Osteocyte (in vitro differentiated cells): ENCODE measurements around the gene PAX5. TPM values are rescaled to one million over a fixed set of nuclear protein-coding genes. Genes with fewer than 3 reads are reported as not detected.

Experiments used
- DNase-seq: peaks from one replicate; pipeline ENCODE4 v3.0.0; 2021; ENCODE audit warnings: mixed read lengths; ENCODE audit not compliant: unreplicated experiment; ENCODE audit errors: extremely low spot score
- H3K27ac Mint-ChIP-seq: one replicate; pipeline ENCODE4 v1.8.0; 2021; ENCODE audit warnings: mild to moderate bottlenecking, mixed read lengths; ENCODE audit not compliant: unreplicated experiment
- H3K27me3 Mint-ChIP-seq: one replicate; pipeline ENCODE4 v1.8.0; 2021; ENCODE audit warnings: mixed read lengths; ENCODE audit not compliant: unreplicated experiment
- H3K36me3 Mint-ChIP-seq: one replicate; pipeline ENCODE4 v1.8.0; 2021; ENCODE audit warnings: mixed read lengths; ENCODE audit not compliant: unreplicated experiment
- H3K4me1 Mint-ChIP-seq: one replicate; pipeline ENCODE4 v1.8.0; 2021; ENCODE audit warnings: mixed read lengths; ENCODE audit not compliant: unreplicated experiment
- H3K4me3 Mint-ChIP-seq: one replicate; pipeline ENCODE4 v1.8.0; 2021; ENCODE audit warnings: mild to moderate bottlenecking, moderate library complexity, mixed read lengths; ENCODE audit not compliant: unreplicated experiment
- H3K9me3 Mint-ChIP-seq: one replicate; pipeline ENCODE4 v1.8.0; 2021; ENCODE audit warnings: mixed read lengths; ENCODE audit not compliant: unreplicated experiment
- total RNA-seq: library from RNA; stranded (reverse); gene quantifications from 2 replicates; pipeline ENCODE4 v1.2.1, GENCODE V29; 2021
- TF ChIP-seq, protein P1 (sequence below): fragments of 200-600 bp; sonication (generic); IDR thresholded peaks from 2 replicates; pipeline ENCODE4 v1.5.0; 2021; ENCODE audit warnings: antibody characterized with exemption, mild to moderate bottlenecking, moderate library complexity

PAX5 gene
- total RNA-seq, 1 donor from 2014 or later, result not detected

DNA sequence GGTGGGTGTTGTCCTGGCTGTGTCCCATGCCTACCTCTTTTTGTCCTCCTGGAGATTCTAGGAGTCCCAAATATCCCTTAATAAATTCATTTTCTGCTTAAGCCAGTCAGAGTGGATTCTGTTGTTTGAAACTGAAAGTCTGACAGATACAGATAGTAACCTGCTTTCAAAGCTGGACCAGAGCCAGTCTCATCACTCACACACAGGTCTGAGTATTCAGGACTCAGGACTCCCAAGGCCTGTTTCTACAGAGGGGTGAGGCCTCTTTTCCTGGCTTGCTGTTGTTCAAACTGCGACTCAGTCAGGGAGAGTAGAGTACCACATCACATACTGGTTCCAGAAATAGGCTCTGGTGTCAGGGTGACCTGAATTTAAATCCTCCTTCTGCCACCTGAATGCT is 190.1 kb downstream of the PAX5 start:
- H3K4me1 Mint-ChIP-seq, result no peaks in the 10 kb centered on the region
- no peaks in the 10 kb centered on the region for H3K36me3 Mint-ChIP-seq
- no peak overlapping the region for H3K27ac Mint-ChIP-seq
- TF ChIP-seq, protein P1, sequence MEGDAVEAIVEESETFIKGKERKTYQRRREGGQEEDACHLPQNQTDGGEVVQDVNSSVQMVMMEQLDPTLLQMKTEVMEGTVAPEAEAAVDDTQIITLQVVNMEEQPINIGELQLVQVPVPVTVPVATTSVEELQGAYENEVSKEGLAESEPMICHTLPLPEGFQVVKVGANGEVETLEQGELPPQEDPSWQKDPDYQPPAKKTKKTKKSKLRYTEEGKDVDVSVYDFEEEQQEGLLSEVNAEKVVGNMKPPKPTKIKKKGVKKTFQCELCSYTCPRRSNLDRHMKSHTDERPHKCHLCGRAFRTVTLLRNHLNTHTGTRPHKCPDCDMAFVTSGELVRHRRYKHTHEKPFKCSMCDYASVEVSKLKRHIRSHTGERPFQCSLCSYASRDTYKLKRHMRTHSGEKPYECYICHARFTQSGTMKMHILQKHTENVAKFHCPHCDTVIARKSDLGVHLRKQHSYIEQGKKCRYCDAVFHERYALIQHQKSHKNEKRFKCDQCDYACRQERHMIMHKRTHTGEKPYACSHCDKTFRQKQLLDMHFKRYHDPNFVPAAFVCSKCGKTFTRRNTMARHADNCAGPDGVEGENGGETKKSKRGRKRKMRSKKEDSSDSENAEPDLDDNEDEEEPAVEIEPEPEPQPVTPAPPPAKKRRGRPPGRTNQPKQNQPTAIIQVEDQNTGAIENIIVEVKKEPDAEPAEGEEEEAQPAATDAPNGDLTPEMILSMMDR, result no peak
- no peak for DNase-seq
- no peak overlapping the region for H3K4me3 Mint-ChIP-seq
- H3K9me3 Mint-ChIP-seq, result no peaks in the 10 kb centered on the region
- peaks cover 36% of the 10 kb centered on the region for H3K27me3 Mint-ChIP-seq

DNA sequence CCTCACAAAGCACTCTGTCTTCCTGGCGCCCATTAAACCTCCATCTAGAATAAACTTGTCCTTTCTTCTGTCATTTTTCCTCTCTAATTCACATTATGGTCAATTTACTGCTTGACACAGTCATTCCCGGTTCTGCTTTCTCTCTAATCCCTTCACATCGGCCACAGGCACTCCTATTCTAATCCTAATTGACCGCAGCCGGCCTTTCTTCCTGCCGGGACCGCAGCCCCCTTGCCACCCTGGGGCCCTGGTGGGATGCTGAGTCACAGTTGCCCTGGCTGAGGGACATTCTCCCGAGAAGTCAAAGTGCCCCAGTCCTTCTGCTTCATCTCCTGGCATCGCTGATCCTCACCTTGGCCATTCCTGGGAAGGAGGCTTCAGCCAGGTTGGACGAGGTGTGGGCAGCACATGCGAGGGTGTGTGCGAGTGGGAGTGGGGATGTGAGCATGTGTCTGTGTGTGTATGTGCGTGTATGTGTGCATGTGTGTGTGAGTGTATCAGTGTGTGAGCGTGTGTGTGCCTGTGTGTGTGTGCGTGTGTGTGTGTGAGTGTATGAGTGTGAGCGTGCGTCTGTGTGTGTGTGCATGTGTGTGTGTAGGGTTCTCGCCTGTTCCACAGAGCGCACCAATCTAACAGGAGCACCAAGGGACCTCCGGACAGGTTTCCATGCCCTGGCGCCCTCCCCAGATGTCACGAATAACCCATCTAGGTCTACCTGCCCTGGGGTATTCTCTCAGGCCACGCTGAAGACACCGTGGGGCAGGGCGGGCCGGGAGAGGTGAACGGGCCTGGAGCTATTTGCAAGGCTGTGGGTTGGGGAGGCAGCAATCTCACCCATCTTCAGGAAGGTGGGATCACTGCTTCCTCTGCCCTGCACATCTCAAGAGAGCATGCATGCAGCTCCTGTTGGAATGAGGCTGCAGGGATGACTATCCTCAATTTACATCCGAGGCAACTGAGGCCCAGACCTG is 191.2 kb downstream of the PAX5 start:
- no peak overlapping the region for H3K27ac Mint-ChIP-seq
- TF ChIP-seq, protein P1, result no peak
- H3K4me3 Mint-ChIP-seq, result no peak overlapping the region
- no peak for DNase-seq
- no peaks in the 10 kb centered on the region for H3K36me3 Mint-ChIP-seq
- no peaks in the 10 kb centered on the region for H3K4me1 Mint-ChIP-seq
- H3K27me3 Mint-ChIP-seq, result peaks cover 27% of the 10 kb centered on the region
- H3K9me3 Mint-ChIP-seq, result no peaks in the 10 kb centered on the region

DNA sequence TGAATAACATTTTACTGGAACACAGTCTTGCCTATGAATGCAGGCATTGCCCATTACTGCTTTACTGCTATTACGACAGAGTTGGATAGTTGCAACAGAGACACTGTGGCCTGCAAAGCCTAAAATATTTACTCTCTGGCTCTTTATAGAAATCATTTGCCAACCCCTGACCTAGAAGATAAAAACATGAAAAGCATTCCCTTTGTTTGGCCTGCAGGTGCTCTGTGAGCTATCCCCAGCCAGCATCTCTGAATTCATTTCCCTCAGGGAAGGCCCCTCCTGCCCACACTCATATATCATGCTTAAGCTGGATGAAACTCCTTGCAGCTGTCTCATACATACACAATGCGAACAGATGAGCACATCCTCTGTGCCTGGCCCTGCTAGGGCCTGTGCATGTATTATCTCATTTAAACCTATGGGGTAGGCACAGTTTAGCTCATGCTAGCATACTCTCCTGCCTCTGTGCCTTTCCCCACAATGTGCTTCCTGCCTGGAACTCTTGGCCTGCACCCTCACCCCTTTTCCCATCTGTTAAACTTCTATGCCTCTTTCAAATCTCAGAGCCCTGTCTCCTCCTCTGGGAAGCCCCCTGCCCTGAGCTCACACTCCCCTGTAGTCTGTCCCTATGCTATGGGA is 193.1 kb downstream of the PAX5 start:
- no peak overlapping the region for H3K27ac Mint-ChIP-seq
- H3K4me3 Mint-ChIP-seq, result no peak overlapping the region
- no peaks in the 10 kb centered on the region for H3K9me3 Mint-ChIP-seq
- H3K27me3 Mint-ChIP-seq, result peaks cover 29% of the 10 kb centered on the region
- H3K36me3 Mint-ChIP-seq, result no peaks in the 10 kb centered on the region
- no peaks in the 10 kb centered on the region for H3K4me1 Mint-ChIP-seq
- no peak for DNase-seq
- TF ChIP-seq, protein P1, result no peak

DNA sequence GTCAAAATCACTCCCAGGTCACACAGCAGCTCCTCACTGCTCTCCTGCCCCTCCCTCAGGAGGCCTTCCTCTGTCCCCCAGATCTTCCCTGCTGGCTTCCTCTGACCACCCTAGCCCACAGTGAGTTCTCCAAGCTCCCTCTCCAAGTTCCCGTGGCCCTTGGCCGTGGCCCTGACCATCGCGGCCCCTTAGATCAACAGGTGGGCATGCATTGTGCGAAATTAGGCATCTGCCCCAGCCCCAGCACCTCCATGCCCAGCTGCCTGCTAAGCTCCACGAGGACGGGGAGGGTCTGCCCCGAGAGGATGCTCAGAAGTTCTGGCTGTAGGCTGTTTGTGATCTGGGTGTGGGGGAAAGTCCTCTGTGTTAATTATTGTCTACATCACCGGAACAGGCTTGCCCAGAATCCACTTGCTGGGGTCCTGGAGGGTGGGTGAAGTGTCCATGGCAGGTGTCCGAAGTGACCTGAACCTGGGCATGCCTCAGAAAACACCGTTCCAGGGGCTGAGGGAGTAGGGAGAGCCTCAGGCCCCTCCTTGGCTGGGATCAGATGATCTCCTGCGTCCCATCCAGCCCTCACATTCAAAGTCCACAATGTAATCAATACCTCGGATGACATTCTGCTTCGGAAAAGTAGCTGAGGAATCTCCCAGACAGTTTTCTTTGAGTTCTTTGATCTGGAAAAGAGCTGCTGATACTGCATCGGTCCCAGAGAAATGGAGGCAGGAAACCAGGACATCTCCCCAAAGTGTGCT is 194.8 kb downstream of the PAX5 start:
- Mint-ChIP-seq H3K9me3 (no peaks in the 10 kb centered on the region), H3K4me1 (no peaks in the 10 kb centered on the region), H3K36me3 (no peaks in the 10 kb centered on the region), H3K4me3 (no peak overlapping the region), H3K27me3 (peaks cover 19% of the 10 kb centered on the region), H3K27ac (no peak overlapping the region)
- no peak for DNase-seq
- TF ChIP-seq, protein P1, result no peak
